Epidermal melanocyte (primary cell): ENCODE results near the gene EVL.
"Not testable (repeated sequence)": the region's sequence is repeated elsewhere in the genome, so short reads cannot be mapped to it uniquely, and the experiment has no call there.

Experiments used
- DNase-seq: peaks from one replicate; pipeline ENCODE4 v3.0.0; 2011; ENCODE audit warnings: low spot score; ENCODE audit not compliant: insufficient read length

Gene EVL

GRCh38 chr14:100065111-100065871 lies at the start of gene EVL:
EVL (plus strand) TSS chr14:100065422; CDS start chr14:100065501, 79 bp downstream.
- DNase-seq = no peak

GRCh38 chr14:100017553-100017952 lies 47.7 kb upstream of the EVL start:
- DNase-seq = no peak

DNA sequence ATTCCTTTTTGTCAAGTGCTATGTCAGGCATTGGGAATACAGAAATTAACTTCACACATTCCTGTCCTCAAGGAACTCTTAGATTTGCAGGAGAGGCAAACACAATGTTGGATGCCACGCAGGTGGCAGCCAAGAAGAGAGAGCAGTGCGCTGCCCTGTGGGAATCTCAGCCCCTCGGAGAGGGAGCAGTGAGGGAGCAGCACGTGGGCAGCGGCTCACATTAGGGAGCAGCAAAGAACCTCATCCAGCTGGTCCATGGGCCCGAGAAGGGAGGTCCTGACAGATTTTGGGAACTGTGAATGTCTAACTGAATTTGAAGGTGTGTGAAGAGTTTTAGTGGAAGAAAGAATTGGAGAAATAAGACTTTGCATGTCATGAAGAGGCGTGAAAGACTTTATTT lies 47.2 kb upstream of the EVL start:
- no peak for DNase-seq

DNA sequence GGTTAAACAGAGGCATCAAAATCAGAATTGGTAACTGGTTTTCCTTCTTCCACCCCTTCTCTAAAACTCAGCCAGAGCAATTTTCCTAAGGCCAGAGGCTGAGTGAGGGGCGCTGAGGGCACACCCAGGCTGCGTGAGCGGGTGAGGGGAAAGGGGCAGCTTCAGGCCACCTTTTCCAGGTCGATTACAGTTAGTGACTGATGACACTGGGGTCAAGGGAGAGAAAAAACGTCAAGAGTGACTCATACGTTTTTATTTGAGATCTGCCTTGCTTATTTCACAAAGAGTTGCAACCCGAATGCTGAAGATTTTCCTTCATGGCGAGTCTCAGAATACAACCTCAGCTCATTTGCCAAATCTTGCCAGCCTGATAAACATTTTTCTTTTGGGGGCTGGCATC lies 46.7 kb upstream of the EVL start:
- no peak for DNase-seq

DNA sequence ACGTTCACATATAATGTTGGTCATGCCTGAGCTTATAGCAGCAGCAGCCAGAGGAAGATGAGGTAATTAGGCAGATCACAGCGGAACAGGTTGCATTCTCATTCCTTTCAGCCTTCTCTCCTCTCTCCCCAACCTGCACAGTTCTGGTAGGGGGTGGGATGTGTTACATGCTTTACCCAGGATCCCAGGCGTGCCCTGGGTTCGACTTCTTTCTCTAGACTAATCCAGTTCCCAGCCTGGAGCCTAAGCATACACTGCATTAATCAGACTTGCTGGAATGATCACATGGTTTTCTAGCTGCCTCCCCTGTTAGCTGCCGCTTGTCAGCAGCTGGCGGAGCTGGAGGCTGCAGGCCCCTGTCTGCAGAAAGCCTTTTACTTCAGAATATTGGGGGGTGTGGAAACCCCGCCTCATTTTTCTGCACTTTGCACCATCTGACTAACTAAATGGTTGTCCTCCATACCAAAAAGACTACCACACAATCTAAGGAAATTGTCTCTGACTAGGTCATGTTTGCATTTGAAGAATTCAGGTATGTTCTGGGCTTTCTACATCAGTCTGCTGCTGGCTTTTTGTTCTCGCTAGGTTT lies 46.0 kb upstream of the EVL start:
- DNase-seq = no peak

- no peak for DNase-seq
Observed at GRCh38 chr14:100020629-100021028, 44.6 kb upstream of the EVL start.

- DNase-seq = no peak
Observed at GRCh38 chr14:100022772-100023451, 42.3 kb upstream of the EVL start.

GRCh38 chr14:100025111-100025510 lies 40.1 kb upstream of the EVL start:
- no peak for DNase-seq

DNA sequence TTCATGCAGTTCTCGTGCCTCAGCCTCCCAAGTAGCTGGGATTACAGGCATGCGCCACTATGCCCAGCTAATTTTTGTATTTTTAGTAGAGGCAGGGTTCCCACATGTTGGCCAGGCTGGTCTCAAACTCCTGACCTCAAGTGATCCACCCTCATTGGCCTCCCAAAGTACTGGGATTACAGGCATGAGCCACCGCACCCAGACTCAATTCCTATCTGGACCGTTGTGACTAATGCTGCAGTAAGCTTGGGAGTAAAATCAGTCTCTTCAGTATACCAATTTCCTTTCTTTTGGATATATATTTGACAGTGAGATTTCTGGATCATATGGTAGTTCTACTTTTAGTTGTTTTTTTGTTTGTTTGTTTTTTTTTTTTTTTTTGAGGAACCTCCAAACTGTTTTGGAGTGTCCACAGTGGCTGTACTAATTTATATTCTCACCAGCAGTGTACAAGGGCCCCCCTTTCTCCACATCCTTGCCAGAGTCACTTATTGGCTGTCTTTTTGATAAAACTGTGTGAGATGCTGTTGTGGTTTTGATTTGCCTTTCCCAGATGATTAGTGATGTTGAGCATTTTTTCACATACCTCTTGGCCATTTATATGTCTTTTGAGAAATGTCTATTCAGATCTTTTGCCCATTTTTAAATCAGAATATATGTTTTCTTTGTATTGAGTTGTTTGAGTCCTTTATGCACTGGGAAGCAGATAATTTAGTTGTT lies 37.3 kb upstream of the EVL start:
- DNase-seq = no peak

- no peak for DNase-seq
Observed at GRCh38 chr14:100028990-100029677, 36.1 kb upstream of the EVL start.

GRCh38 chr14:100030006-100030405 lies 35.2 kb upstream of the EVL start:
- DNase-seq = not testable (repeated sequence)

DNA sequence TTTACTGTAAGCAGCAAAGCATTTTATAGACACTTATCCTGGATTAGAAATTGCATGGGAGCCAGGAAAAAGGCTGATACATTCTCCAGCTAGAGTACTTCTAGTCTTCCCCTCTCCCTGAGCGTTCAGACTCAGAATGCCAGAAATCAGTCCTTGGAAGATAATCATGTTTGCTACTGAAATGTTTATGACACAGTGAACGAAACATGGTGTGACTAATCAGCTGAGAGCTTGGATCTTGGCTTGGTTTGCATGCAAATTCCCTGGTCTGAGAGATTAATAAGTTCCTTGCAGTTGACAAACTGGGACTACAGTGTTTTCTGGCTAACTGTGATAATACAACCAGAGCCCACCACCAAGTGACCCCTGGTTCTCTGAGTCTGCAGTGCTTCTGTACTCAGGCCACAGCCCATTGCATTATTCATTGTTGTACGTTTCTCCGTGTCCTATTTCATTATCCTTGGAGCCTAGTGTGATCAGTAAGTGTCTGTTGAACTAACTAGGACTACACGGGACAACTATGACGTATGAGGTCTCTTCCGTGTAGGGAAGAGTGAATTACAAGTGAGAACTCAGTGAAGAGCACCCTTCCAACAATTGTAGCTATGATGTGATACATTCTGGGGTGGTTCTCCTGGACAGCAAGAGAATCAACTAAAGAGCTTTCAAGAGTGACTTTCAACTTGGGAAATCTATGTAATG lies 34.6 kb upstream of the EVL start:
- DNase-seq = no peak

GRCh38 chr14:100031506-100032281 lies 33.5 kb upstream of the EVL start:
- peak; percentile 87 for DNase-seq

DNA sequence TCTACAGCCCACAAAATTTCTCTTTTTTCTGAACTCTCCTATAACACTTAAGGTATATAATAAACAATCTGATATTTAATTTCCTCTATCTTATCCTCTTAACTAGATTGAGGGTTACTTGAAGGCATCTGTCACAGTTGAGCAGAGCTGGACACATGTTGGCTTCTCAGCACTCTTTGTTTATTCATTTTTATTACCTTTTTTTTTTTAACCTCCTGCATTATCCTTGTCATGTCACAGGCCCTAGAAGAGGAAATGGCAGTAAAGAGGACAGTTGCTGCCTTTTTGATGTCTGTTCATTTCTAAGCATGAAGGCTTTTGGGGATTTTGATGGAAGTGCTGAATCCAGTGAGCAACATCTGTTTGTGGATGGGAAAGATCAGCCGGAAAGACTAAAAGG lies 32.5 kb upstream of the EVL start:
- DNase-seq = no peak

DNA sequence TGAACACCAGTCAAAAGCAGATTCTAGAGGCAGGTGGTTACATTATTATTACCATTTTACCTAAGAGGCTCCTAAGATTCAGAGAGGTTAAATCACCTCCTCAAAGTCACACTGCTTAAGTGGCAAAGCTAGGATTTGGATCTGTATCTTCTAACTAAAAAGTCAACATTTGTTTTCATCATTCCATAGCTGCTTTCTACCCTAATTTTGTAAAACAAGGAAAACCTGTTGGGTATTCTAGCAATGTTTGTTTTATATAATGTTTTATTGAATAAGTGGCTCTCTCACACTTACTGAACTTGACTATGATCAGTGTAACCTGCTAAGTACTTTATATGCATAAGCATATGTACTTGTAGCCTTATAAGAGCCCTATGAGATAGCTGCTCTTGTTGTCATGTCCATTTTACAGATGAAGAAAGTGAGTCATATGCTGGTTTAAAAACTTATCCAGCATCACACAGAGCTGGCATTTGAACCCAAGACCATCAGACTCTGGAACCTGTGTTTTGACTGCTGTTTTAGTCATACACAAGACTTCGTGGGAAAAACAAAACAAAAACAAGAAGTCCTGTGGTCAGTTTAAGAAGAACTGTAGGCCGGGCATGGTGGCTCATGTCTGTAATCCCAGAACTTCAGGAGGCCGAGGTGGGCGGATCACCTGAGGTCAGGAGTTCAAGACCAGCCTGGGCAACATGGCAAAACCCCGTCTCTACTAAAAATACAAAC lies 31.7 kb upstream of the EVL start:
- DNase-seq = no peak

DNA sequence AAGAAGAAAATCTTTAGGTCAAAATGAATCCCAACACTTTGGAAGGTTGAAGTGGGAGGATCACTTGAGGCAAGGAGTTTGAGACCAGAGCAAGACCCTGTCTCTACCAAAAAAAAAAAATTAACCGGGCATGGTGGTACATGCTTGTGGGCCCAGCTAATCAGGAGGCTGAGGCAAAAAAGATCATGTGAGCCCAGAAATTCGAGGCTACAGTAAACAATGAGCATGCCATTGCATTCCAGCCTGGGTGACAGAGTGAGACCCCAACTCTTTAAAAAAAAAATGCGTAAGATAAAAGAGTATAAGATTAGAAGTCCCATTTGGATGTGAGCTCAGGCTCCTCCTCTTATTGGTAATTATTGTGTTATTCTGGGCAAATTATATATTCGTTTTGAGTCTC lies 30.8 kb upstream of the EVL start:
- DNase-seq = no peak

- DNase-seq = no peak
Observed at GRCh38 chr14:100034961-100035500, 30.2 kb upstream of the EVL start.

- DNase-seq = no peak
Observed at GRCh38 chr14:100035700-100036099, 29.5 kb upstream of the EVL start.

GRCh38 chr14:100037353-100037752 lies 27.9 kb upstream of the EVL start:
- no peak for DNase-seq
